Brain pericyte (primary cell): ENCODE measurements around the gene SEC14L5.
"Not testable (repeated sequence)": the region's sequence is repeated elsewhere in the genome, so short reads cannot be mapped to it uniquely, and the experiment has no call there.

Source experiments
- DNase-seq: peaks from one replicate; pipeline ENCODE4 v3.0.0-alpha.2; 2012; ENCODE audit warnings: low read depth, low spot score

Gene SEC14L5

DNA sequence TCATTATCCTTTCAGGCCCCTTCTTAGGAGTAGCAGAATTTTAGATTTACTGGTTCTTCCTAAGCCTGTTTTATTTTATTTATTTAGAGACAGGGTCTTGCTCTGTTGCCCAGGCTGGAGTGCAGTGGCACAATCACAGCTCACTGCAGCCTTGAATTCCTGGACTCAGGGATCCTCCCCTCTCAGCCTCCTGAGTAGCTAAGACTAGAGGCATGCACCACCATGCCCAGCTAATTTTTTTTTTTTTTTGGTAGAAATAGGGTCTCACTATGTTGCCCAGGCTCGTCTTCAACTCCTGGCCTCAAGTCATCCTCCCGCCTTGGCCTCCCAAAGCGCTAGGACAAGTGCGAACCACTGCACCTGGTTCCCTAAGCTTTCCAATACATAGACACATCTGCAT, 28.5 kb upstream of the SEC14L5 start:
- DNase-seq: not testable (repeated sequence)

- no peak for DNase-seq
Measured at GRCh38 chr16:4931381-4931780, 26.7 kb upstream of the SEC14L5 start.

- DNase-seq: no peak
Measured at GRCh38 chr16:4933433-4933832, 24.7 kb upstream of the SEC14L5 start.

GRCh38 chr16:4933871-4934395, 24.2 kb upstream of the SEC14L5 start:
- DNase-seq: no peak

GRCh38 chr16:4934591-4934990, 23.5 kb upstream of the SEC14L5 start:
- no peak for DNase-seq

GRCh38 chr16:4935241-4935855, 22.8 kb upstream of the SEC14L5 start:
- no peak for DNase-seq

- DNase-seq: no peak
Measured at GRCh38 chr16:4936181-4936990, 21.7 kb upstream of the SEC14L5 start.

DNA sequence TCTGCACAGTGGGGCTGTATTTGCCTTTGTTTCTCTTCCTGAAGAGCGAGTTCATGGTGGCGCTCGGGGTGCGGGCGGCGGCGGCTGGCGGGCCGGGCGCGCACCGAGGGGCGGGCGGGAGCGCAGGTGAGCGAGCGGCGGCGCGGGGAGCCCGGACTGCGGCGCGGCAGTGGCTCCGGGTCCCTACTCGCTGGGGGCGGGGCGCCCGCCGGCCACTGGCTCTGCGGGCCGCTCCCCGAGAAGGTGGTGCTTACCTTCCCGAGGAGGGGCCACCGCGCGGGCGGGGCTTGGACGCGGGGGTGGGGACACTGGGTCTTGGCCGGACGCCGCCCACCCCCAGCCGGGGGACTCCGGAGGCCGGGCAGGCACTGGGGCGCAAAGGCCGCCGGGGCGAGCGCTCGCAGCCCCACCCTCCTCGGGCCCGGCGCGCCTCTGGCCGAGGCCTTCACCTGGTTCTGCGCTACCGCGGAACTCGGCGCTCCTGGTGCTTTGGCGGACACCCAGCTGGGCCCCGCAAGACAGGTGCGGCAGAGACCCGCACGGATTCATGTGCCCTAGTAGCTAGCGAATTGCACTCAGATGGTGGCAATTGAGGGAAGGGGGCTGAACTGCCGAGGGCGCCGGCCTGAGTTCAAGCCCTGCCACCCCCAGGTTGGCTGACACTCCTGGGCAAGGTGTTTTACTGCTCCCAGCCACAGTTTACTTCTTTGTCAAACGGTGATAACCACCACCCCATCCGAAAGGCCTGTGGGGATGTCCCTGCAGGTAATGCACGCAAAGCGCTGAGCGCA, 20.9 kb upstream of the SEC14L5 start, which contains the start of gene PPL:
PPL (minus strand) TSS at position 158 of the 791 bp plus-strand sequence; CDS start at position 55, 103 bp downstream.
- DNase-seq: no peak

GRCh38 chr16:4937782-4938682, 20.1 kb upstream of the SEC14L5 start:
- DNase-seq: no peak

DNA sequence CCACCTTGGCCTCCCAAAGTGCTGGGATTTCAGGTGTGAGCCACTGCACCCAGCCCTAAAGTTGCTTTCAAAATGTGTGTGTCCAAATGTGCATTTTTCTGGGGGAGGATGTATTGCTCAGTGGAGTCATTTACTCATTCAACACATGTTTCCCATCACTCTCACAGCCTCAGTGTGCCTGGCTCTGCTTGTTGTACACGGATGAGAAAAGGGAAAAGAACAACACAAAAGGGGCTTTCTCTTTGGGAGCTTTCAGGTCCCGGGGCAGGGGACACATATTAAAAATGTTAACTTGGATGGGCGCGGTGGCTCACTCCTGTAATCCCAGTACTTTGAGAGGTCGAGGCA, 19.5 kb upstream of the SEC14L5 start:
- no peak for DNase-seq

DNA sequence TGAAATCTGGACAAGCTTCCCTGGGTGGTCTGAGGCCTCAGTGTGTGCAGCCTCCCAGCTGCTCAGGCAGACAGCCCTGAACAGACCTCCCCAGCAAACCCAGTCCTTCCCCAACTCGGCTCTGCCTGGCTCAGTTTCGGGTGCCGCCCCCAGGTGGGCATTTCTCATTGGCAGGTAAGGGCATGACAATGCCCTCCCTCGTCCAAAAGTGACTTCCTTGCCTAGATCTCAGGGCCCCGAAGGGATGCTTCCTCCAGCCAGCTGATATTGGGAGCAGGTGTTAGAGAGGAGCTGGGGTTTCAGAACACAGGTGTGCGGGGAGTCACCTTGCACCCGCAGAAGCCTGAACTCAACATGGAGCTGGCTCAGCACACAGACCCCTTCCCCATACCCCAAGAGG, 17.4 kb upstream of the SEC14L5 start:
- DNase-seq: no peak

- no peak for DNase-seq
Measured at GRCh38 chr16:4942481-4942880, 15.6 kb upstream of the SEC14L5 start.

DNA sequence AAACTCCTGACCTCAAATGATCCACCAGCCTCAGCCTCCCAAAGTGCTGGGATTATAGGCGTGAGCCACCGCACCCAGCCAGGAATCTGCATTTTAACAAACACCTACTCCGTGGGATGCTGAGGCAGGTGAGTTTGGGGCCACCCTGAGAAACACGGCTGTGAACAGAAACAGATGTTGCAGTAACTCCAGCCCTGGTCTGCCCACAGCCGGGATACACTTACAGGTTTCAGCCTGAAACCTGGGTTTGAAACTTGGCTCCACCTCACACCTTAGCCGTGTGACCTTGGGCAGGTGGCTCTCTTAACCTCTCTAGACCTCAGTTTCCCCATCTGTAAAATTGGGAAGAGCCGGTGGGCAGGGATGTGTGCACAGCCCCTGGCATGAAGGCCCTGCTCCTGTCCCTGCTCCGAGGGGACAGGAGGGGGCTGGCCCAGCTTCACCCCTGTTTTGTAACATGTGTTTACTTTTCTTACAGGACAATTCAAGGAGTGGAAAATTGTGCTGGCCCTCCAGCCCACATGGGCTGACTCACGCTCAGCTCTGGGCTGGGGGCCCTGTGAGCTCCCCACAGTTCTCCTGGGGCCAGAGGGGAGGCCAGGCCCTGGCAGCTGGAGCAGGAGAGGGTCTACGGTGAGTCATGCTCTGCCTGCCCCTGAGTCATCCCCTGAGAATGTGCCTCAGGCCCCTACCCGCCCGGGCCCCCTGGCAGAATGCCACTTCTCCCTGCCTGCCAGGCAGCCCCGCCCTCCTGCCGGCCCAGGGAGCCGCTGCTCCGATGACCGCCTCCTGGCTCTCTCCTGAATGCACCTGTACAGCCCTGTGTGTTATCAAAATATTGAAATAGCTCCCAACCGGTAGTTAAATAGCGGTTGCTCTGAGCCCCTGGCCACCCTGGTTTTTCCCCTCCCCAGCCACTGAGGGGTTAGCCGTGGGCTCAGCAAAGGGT, 13.5 kb upstream of the SEC14L5 start:
- peak; percentile 95 for DNase-seq

GRCh38 chr16:4945560-4946502, 12.3 kb upstream of the SEC14L5 start:
- DNase-seq: no peak

GRCh38 chr16:4946917-4947316, 11.2 kb upstream of the SEC14L5 start:
- DNase-seq: no peak

- DNase-seq: no peak
Measured at GRCh38 chr16:4947722-4948503, 10.2 kb upstream of the SEC14L5 start.

DNA sequence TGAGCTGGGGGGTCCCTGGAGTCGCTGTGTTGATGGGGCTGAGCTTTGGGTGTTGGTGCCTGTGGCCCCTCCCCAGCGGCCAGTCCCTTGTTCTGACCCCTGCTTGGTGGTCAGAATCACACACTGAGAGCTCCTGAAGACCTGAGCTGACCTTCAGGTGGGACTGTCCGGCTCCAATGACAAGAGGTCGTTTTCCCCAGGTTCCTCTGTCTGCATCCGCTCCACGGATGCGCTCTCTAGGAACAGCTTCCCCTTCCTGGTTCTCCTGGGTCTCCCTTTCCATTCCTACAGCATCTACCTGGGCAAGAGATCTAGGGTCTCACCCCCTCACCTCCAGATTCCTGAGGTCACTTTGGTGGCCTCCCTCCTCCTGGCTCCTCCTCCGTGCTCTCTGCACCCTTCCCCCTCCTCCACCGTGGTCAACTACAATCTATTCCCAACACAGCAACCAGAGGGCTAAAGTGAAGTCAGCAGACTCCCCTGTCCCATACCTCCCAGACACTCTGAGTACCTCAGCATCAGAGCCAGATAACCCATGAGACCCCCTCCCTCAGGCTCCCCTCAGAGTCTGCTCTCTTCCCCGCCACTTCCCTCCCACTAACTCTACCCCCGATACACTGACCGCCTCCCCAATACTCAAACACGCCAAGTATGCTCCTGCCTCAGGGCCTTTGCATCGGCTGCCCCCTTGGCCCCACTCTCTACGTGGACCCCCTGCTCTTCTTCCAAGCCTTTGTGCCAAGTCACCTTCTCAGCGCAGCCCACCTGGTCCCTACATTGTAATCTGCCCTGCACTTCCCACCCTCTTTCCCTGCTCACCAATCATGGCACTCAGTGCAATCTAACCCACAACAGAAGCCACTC, 9.0 kb upstream of the SEC14L5 start:
- DNase-seq: no peak
